IPS DF 6.9 (cell line): ENCODE measurements around the gene PCDH8.

ENCODE experiments used
- DNase-seq: peaks from one replicate; pipeline ENCODE4 v3.0.0-alpha.2; 2013; ENCODE audit warnings: low read depth, low spot score
- H3K27ac ChIP-seq: one replicate; pipeline ENCODE4 v1.5.1; 2013; ENCODE audit warnings: low read length, control low read depth
- H3K27me3 ChIP-seq: 2 replicates; pipeline ENCODE4 v1.6.1; 2013; ENCODE audit warnings: mild to moderate bottlenecking, low read length; ENCODE audit not compliant: control insufficient read depth, insufficient read depth
- H3K36me3 ChIP-seq: 2 replicates; pipeline ENCODE4 v1.6.1; 2013; ENCODE audit warnings: low read length; ENCODE audit not compliant: control insufficient read depth, insufficient read depth
- H3K4me1 ChIP-seq: 2 replicates; pipeline ENCODE4 v1.6.1; 2013; ENCODE audit warnings: low read length; ENCODE audit not compliant: control insufficient read depth, insufficient read depth
- H3K4me3 ChIP-seq: 2 replicates; pipeline ENCODE4 v1.5.1; 2013; ENCODE audit warnings: mild to moderate bottlenecking, low read length
- H3K9me3 ChIP-seq: 2 replicates; pipeline ENCODE4 v1.6.1; 2013; ENCODE audit warnings: low read length, inconsistent platforms; ENCODE audit not compliant: control insufficient read depth, insufficient read depth
- WGBS: extraction: QIAGEN DNeasy Blood & Tissue Kit; methylation state at CpG from one replicate; pipeline ENCODE4 v1.1.7; 2013; ENCODE audit warnings: mixed read lengths, missing lambda C conversion rate; ENCODE audit not compliant: insufficient read length, insufficient coverage; 5-methylcytosine and 5-hydroxymethylcytosine counted together

Gene PCDH8

GRCh38 chr13:52851137-52851962 is 2.9 kb upstream of the PCDH8 start:
- no peak for DNase-seq
- Histone ChIP-seq H3K4me1 (peaks cover 10% of the 10 kb centered on the region), H3K27me3 (peaks cover 28% of the 10 kb centered on the region), H3K27ac (no peak overlapping the region), H3K4me3 (peak overlapping the region; percentile 54; the same call in 1 of the 2 replicates), H3K9me3 (no peaks in the 10 kb centered on the region), H3K36me3 (no peaks in the 10 kb centered on the region)
- WGBS, result no CpG with 5 or more reads among the region's 60 CpGs

GRCh38 chr13:52850396-52851136 is 2.1 kb upstream of the PCDH8 start:
- Histone ChIP-seq H3K9me3 (no peaks in the 10 kb centered on the region), H3K4me1 (peaks cover 11% of the 10 kb centered on the region), H3K27ac (no peak overlapping the region), H3K36me3 (no peaks in the 10 kb centered on the region), H3K4me3 (peak overlapping the region; percentile 54; the same call in 1 of the 2 replicates), H3K27me3 (peaks cover 31% of the 10 kb centered on the region)
- no CpG with 5 or more reads among the region's 47 CpGs for WGBS
- no peak for DNase-seq

DNA sequence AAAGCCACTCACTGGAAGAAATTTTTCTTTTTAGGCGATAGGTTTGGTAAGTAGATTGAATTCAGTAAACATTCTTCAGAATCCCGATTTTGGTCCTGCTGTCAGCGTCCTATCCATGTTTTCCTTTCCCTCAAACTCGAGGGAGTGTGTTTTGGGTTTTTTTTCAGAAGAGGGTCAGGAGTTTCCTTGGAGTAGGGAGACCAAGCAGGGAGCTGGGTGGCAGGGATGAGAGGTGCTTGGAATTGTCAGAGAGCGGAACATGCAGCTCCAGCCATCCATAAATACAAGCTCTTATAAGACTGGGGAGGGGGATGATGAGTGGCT is 1.6 kb upstream of the PCDH8 start:
- Histone ChIP-seq H3K9me3 (no peaks in the 10 kb centered on the region), H3K4me3 (no peak overlapping the region; the same call in 1 of the 2 replicates), H3K36me3 (no peaks in the 10 kb centered on the region), H3K27ac (no peak overlapping the region), H3K27me3 (peaks cover 36% of the 10 kb centered on the region), H3K4me1 (peaks cover 11% of the 10 kb centered on the region)
- no peak for DNase-seq
- no CpG with 5 or more reads among the region's 5 CpGs for WGBS

- no CpG with 5 or more reads among the region's 24 CpGs for WGBS
- H3K4me3 ChIP-seq, result peak overlapping the region; percentile 1; the same call in 1 of the 2 replicates
- H3K9me3 ChIP-seq, result no peaks in the 10 kb centered on the region
Measured at GRCh38 chr13:52849291-52850071, 1.0 kb upstream of the PCDH8 start.

DNA sequence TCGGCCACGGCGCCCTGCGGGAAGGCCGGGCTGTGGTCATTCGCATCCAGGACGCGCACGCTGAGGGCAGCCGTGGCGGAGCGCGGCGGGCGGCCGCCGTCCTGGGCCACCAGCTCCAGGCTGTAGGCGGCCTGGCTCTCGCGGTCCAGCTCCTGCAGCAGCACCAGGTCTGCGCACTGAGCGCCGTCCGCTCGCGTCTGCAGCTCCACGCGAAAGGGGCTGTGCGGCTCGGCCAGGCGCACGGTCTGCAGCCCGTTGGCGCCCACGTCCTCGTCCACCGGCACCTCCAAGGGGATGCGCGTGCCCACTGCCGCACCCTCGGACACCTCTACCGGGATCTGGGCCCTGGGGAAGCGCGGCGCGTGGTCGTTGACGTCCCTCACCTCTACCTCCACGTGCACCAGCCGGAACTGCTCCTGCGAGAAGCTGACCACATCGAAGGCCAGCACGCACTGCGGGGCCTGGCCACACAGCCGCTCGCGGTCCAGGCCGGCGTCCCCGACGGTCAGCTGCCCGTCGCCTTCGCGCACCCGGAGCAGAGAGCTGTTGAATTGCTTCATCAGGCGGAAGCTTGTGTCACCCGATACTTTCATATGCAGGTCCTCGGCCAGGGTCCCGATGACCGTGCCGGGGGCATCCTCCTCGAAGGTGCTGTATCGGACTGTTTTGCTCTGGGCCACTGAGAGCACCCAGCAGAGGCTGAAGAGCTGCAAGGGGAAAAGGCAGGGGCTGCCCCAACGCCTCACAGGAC is 583 bp downstream of the PCDH8 start:
- H3K36me3 ChIP-seq, result no peaks in the 10 kb centered on the region
- DNase-seq, result no peak

More at GRCh38 chr13:52849291-52850071, 1.0 kb upstream of the PCDH8 start:
- peaks cover 11% of the 10 kb centered on the region for H3K4me1 ChIP-seq
- no peaks in the 10 kb centered on the region for H3K36me3 ChIP-seq
- H3K27me3 ChIP-seq, result peaks cover 41% of the 10 kb centered on the region
- DNase-seq, result no peak
- no peak overlapping the region for H3K27ac ChIP-seq

DNA sequence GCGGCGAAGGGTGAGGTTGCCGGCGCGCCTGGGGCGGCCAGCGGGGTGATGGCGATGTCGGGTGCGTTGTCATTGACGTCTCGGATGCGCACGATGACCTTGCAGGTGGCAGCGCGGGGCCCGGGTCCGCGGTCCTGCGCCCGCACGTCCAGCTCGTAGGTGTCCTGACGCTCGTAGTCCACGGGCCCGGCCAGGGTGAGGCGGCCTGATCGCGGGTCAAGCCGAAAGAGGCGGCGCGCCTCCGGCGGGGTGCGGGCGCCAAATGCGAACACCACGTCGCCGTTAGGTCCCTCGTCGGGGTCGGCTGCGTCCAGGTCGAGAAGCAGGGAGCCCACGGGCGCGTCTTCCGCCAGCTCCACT is 1.1 kb downstream of the PCDH8 start:
- Histone ChIP-seq H3K27me3 (peaks cover 42% of the 10 kb centered on the region), H3K9me3 (no peaks in the 10 kb centered on the region), H3K36me3 (no peaks in the 10 kb centered on the region), H3K4me1 (peaks cover 11% of the 10 kb centered on the region), H3K4me3 (no peak overlapping the region; the same call in 1 of the 2 replicates), H3K27ac (no peak overlapping the region)
- no CpG with 5 or more reads among the region's 51 CpGs for WGBS
- no peak for DNase-seq

More for the DNA sequence above, 583 bp downstream of the PCDH8 start:
- Histone ChIP-seq H3K4me1 (peaks cover 11% of the 10 kb centered on the region), H3K4me3 (no peak overlapping the region; the same call in 1 of the 2 replicates), H3K27me3 (peaks cover 42% of the 10 kb centered on the region), H3K9me3 (no peaks in the 10 kb centered on the region), H3K27ac (no peak overlapping the region)
- no CpG with 5 or more reads among the region's 75 CpGs for whole genome bisulfite sequencing

DNA sequence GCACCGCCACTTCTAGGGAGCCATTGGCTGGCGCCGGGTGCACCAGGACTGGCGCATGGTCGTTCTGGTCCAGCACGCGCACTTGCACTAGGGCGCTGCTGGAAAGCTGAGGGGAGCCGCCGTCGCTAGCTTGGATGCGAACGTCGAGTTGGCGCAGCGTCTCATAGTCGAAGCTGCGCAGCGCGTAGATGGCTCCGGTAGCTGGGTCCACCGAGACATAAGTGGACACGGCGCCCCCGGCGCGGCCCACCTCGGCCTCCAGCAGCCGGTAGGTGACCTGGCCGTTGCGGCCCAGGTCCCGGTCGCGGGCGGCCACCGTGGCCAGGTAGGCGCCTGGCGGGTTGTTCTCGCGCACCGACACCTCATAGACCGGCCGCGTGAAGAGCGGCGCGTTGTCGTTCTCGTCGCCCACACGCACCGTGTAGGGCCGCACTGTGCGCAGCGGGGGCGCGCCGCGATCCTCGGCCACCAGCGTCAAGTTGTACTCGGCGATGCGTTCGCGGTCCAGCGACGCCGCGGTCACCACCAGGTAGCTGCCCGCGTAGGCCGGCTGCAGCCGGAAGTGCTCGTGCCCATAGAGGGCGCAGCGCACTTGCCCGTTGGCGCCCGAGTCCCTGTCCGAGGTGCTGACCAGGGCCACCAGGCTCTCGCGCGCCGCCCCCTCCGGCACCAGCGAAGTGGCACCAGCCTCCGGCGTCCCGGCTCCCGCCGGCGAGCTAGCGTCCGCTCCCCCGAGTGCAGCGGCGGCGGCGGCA is 1.7 kb downstream of the PCDH8 start:
- peaks cover 42% of the 10 kb centered on the region for H3K27me3 ChIP-seq
- WGBS, result no CpG with 5 or more reads among the region's 100 CpGs

GRCh38 chr13:52845766-52846566 is 2.5 kb downstream of the PCDH8 start:
- Histone ChIP-seq H3K36me3 (no peaks in the 10 kb centered on the region), H3K4me3 (peak overlapping the region; percentile 8; the same call in 1 of the 2 replicates), H3K27me3 (peaks cover 42% of the 10 kb centered on the region), H3K9me3 (no peaks in the 10 kb centered on the region), H3K4me1 (peaks cover 11% of the 10 kb centered on the region), H3K27ac (no peak overlapping the region)
- no peak for DNase-seq
- WGBS, result no CpG with 5 or more reads among the region's 98 CpGs

More for the DNA sequence above, 1.7 kb downstream of the PCDH8 start:
- peak overlapping the region; percentile 13; the same call in 1 of the 2 replicates for H3K4me3 ChIP-seq
- H3K4me1 ChIP-seq, result peaks cover 11% of the 10 kb centered on the region
- DNase-seq, result no peak
- H3K9me3 ChIP-seq, result no peaks in the 10 kb centered on the region
- no peak overlapping the region for H3K27ac ChIP-seq
- H3K36me3 ChIP-seq, result no peaks in the 10 kb centered on the region

DNA sequence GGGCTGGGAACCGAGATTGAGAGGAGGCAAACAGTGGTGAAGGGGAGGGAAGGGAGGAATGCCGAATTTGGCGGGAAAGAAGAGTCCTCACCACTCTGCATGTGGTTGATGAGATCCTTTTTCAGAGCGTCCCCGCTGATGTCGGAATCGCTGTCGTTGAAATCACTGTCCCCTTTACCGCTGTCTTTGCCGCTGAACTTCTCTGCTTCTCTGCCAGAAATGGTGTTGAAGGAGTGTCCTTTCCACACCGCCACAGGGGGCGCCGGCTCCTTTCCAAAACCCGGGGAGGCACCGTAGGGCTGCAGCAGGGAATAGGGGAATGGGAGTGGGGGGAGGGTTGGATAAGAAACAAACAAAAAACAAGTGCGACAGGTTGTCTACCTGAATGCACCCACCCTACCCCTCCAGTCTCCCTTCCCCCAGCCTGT is 3.1 kb downstream of the PCDH8 start:
- Histone ChIP-seq H3K27ac (no peak overlapping the region), H3K27me3 (peaks cover 42% of the 10 kb centered on the region)
- no peak for DNase-seq

More for the DNA sequence above, 3.1 kb downstream of the PCDH8 start:
- Histone ChIP-seq H3K4me1 (peaks cover 11% of the 10 kb centered on the region), H3K36me3 (no peaks in the 10 kb centered on the region), H3K4me3 (peak overlapping the region; percentile 8; the same call in 1 of the 2 replicates), H3K9me3 (no peaks in the 10 kb centered on the region)
- no CpG with 5 or more reads among the region's 16 CpGs for WGBS
